GM18870 (cell line): ENCODE data around the gene CCDC12.

ENCODE experiments used
- ATAC-seq: cut with Tn5 transposase; IDR thresholded peaks from one replicate; pipeline ENCODE4 v1.9.1; 2021; ENCODE audit warnings: moderate library complexity; ENCODE audit not compliant: unreplicated experiment

The CCDC12 gene

GRCh38 chr3:46976326-46977190 is at the start of gene CCDC12:
Gene CCDC12 (minus strand): TSS chr3:46976745. CDS start chr3:46976732, 13 bp downstream.
- peak; percentile 63 for ATAC-seq

- no peak for ATAC-seq
Observed at GRCh38 chr3:47024932-47025331, 48.4 kb upstream of the CCDC12 start.

- ATAC-seq = no peak
Observed at GRCh38 chr3:47022641-47023071, 46.1 kb upstream of the CCDC12 start.

GRCh38 chr3:47020311-47020710 is 43.8 kb upstream of the CCDC12 start:
- ATAC-seq = no peak

GRCh38 chr3:47019201-47019600 is 42.7 kb upstream of the CCDC12 start:
- no peak for ATAC-seq

GRCh38 chr3:47018269-47018611 is 41.7 kb upstream of the CCDC12 start:
- no peak for ATAC-seq

GRCh38 chr3:47017504-47018268 is 41.1 kb upstream of the CCDC12 start:
- no peak for ATAC-seq

GRCh38 chr3:47016934-47017435 is 40.4 kb upstream of the CCDC12 start:
- no peak for ATAC-seq

- no peak for ATAC-seq
Observed at GRCh38 chr3:47016086-47016933, 39.8 kb upstream of the CCDC12 start.

- no peak for ATAC-seq
Observed at GRCh38 chr3:47015151-47015550, 38.6 kb upstream of the CCDC12 start.

- ATAC-seq = no peak
Observed at GRCh38 chr3:47014036-47014435, 37.5 kb upstream of the CCDC12 start.

- no peak for ATAC-seq
Observed at GRCh38 chr3:47013231-47013630, 36.7 kb upstream of the CCDC12 start.

GRCh38 chr3:47012342-47013230 is 36.0 kb upstream of the CCDC12 start:
- no peak for ATAC-seq

GRCh38 chr3:47011371-47011770 is 34.8 kb upstream of the CCDC12 start:
- ATAC-seq = no peak

- no peak for ATAC-seq
Observed at GRCh38 chr3:47010910-47011309, 34.4 kb upstream of the CCDC12 start.

GRCh38 chr3:47010111-47010712 is 33.7 kb upstream of the CCDC12 start:
- ATAC-seq = no peak

- ATAC-seq = no peak
Observed at GRCh38 chr3:47009225-47010110, 32.9 kb upstream of the CCDC12 start.

- no peak for ATAC-seq
Observed at GRCh38 chr3:47008851-47009224, 32.3 kb upstream of the CCDC12 start.
